ENCODE measurements around the gene CUL9.

GRCh38 chr6:43254846-43255245 lies 72.8 kb downstream of the CUL9 start:
- no peak for TF ChIP-seq POLR2A (IDR thresholded peaks at IDR 0.05)
- no peak for TF ChIP-seq CTCF (IDR thresholded peaks at IDR 0.05)

All from esophagus squamous epithelium (tissue), 4 donors.